Activated CD4-positive, alpha-beta T cell treated with anti-CD3 and anti-CD28 coated beads, Interleukin-2, amount 50 U/mL, for 16 hours (primary cell): ENCODE data around the gene GSG1L2.

Source experiments
- DNase-seq: peaks from one replicate; pipeline ENCODE4 v3.0.0-alpha.2; 2020

Gene GSG1L2

DNA sequence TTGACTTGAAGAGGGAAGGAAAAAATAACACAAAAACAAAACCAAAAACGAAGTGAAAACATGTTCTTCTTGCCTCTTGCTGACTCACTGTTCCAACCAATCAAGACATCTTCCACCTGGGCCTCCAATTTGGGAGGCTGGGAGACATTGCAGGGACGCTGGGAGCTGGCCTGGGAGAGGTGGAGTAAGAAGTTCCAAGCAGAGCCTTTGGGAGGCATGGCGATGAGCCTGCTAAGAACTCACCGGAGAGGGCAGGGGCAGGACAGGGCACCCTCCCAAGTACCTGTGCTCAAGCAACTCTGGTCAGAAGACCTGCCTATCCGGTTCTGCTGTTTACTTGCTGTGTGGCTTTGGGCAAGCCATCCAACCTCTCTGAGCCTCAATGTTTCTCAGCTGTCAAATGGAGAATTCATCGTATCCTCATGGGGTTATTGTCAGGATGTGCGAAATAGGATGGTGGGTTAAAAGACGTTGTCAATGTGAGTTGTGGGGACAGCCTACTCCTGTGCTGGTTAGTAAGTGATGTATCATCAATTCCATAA is 3.0 kb upstream of the GSG1L2 start:
- DNase-seq, result no peak

DNA sequence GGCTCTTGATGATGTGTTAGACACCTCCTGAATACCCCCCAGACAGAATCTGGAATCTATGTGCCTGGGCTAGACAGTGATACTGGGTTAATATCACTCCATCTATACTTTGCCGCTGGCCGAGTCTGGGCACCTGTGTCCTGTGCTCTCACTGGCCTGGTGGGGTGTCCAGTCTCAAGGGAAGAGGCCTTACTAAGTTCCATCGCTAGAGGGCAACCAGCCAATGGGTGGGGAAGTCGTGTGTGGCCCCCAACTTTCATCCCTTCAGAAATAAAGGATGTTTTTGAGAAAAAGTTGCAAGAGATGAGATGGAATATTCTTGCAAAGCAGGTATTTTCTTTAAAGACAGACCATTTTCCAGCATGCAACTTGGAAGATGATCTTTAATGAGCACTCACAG is 2.2 kb upstream of the GSG1L2 start:
- DNase-seq, result no peak

DNA sequence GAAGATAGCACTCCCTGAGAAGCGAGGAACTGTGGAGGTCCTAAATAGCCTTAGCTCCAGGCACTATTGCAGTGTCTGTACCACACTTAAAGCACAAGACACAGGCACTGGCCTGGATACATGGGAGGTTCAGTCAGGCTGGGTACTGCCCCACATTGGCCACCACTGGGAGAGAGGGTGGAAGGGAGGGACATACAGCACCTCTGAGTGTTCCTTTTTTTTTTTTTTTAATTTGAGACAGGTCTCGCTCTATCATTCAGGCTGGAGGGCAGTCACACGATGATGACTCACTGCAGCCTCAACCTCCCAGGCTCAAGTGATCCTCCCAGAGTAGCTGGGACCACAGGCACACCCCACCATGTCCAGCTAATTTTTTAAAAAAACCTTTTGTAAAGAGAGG is 1.4 kb downstream of the GSG1L2 start:
- no peak for DNase-seq

DNA sequence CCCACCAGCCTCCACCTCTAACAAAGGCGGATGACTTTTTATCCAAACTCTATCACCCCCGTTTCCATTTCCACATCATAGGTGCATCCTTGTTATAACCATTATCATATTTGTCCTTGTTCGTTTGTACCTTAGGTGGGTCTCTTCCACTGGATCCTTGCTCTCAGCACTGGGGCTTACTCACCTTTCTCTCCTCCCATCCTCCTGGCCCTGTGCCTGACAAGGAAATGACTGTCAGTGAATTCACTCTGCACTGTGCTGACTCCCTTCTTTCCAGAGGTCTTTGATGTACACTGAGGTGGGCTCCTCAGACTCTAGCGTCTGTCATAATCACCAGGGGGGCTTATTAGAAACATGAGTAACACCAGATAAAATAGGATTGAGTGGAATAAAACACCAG is 3.1 kb downstream of the GSG1L2 start:
- no peak for DNase-seq

DNA sequence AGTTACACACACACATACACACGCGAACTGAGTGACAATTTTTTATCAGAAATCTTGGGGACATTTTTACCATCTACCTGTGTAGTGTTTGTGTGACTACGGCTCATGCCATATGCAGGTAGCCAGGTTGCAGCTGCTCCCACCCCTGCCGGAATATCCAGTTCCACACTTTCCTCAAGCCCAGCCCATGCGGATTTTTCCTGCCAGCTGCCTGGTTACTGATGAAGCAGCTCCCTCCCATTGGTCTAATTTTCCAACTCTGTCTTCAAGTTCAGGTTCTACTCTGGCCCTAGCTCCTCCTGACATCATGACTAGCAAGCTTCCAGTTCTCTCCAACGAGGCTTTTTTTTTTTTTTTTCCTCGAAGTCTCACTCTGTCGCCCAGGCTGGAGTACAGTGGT is 4.8 kb downstream of the GSG1L2 start:
- no peak for DNase-seq

DNA sequence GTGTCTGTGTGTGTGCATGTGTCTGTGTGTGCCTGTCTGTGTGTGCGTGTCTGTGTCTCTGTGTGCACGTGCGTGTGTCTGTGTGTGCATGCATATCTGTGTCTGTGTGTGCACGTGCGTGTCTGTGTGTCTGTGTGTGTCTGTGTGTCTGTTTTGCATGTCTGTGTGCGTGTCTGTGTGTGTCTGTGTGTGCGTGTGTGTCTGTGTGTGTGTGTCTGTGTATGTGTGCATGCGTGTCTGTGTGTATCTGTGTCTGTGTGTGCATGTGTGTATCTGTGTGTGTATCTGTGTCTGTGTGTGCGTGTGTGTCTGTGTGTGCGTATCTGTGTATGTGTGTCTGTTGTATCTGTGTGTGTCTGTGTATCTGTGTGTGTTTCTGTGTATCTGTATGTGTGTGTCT is 5.4 kb downstream of the GSG1L2 start:
- DNase-seq, result no peak

DNA sequence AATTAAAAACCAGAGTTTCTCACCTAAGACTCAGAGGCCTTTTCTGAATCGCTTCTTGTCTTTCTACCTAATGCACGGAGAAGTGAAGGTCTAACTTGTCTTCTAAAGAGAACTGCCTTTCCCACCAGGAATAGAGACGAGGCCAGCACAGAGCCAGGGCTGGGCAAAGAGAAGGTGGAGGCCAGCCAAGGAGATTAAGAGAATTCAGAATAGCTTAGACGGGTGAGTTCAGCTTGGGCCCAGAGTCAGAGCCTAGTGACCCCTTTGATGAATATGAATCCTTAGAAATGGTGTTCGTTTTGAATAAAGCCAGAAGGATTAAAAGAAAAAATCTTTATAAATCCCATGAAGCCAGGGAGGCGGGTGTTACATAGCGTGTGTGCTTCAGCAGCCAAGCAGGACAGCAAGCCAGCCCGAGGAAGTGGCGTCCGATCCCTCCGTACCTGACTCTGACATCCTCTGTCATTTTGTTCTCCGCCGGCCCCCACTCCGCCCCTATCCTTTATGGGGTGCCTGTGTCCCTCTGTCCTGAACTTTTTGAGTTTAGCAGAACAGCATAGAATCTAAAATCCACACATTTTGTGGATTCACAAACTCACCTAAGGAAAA is 7.4 kb downstream of the GSG1L2 start:
- DNase-seq, result no peak

DNA sequence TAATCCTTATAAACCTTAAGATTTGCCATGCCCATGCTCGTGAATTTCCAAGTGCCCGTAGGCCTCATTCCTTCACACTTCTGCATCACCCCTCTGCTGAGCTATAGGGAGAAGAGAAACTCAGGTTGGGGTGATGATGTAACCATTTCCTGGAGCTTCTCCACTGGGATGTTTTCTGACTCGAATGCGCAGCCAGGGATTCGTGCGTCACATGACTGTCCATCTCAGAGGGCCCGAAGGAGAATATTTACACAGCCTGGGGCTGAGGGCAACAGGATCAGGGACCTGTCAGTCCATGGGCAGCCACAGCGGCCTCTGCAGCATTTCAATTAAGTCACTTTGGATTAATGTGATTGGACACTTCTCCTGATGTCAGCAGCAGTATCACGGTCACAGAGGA is 8.7 kb downstream of the GSG1L2 start:
- DNase-seq, result no peak

DNA sequence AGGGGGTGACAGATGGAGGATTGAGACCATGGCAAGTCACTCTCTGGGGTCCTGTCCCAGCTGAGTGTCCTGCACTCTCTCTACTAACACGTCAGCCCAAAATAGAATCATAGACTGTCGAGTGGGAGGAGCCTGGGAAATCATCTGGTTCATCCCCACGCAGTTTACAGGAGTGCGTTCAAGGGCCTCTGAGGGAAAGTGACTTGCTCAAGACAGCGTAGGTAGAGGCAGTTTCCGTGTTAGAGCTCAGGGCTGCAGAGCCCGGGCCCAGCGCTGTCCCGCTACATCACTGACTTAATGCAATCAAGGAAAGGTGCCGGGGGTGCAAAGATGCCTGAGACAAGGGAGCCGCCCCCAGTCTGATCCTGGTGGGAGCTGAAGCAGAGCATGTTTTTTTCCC is 10.3 kb downstream of the GSG1L2 start:
- no peak for DNase-seq

DNA sequence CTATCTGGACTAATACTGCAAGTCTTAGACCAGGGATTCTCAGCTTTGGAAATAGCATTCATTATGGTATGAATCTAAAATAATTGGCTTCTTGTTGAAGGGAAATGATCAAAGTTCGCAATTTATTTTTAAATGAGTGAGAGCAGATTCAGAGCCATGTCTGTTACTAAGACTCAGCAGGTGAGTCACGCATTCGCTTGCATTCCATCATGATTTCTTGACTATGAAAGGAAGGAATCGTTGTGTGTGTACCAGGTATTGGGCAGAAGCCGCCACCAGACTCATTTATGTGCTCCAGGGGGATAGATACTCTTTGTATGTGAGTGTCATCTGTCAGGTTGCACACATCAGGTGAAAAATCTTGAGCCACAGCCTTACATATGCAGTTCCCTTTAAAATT is 10.8 kb downstream of the GSG1L2 start:
- DNase-seq, result no peak

DNA sequence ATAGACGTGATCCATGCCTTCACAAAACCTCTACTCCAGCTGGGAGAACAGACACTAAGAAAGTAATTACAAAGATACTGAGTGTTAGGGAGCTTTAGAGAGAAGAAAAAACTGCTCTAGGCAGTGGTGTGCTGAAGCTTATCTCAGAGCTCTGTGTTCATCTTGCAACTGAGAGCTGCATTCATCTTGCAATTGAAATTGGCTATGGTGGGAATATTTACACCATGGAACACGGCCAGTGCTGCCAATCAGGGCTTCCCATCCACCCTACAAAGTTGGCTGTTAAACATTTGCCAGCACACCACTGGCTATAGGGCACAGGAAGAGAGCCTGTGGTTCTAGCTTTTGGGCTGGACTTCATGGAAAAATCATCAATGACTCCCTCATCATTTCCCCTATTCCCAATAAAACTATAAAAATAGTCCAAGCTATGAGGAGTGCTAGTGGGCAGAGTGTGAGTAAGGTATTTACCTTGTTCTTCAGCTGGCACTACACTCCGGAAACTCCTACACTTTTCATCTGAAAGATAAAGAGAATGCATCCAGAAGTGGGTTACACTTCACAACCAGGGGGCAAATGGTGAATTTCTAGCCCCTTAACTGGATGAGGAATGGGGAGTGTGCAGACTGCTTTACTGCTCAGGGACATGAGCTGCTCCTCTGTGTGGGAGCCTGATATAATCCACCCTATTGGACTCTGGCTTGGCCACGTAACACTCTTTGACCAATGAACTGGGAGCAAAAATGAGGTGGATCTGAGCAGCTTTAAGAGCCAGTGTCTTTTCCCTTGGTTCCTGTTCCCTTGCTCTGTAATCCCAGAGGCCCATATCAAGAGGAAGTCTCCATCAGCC is 11.6 kb downstream of the GSG1L2 start:
- DNase-seq, result no peak

DNA sequence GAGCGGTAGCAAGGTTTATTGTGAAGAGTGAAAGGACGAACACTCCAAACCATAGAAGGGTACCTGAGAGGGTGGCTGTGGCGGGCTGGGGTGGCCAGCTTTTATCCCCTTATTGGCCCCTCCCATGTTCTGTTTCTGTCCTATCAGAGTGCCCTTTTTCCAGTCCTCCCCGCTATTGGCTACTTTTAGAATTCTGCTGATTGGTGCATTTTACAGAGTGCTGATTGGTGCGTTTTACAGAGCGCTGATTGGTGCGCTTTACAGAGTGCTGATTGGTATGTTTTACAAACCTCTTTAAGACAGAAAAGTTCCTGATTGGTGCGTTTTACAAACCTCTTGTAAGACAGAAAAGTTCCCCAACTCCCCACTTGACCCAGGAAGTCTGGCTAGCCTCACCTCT is 12.5 kb downstream of the GSG1L2 start:
- DNase-seq, result no peak

DNA sequence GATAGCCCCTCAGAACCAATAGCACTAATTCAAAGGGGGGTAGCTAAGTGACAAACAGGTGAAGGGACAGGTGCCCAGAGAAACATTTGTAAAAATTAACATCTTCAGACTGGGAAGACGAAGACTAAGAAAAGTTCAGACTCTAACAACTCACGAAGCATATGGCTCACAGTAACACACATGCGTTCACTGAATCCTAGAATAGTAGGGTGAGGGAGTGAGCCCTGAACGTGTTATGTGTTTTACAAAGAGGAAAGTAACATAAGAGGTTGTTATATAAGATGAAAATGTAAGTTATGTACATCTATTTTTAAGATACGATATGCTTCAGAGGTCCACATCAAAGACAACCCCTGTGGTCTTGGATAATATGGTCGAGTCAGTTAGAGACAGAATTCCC is 15.2 kb downstream of the GSG1L2 start:
- DNase-seq, result no peak

DNA sequence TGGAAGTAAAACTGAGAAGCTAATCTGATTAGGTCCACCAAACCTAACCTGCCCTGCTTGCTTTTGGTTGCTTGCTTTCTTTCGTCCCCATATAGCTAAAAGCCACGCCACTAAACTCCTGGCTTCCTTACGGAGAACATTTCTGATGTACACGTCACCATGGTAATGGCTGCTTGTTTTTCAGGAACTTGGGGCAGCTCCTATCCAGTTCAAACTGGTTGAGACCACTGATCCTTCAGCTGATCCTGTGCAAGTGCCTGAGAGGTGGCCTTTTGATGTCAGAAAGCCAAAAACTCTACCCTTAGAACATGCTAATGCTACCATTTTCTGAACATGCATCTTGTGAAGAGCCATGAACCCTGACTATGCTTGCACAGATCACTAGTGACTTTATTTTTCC is 16.1 kb downstream of the GSG1L2 start:
- no peak for DNase-seq

DNA sequence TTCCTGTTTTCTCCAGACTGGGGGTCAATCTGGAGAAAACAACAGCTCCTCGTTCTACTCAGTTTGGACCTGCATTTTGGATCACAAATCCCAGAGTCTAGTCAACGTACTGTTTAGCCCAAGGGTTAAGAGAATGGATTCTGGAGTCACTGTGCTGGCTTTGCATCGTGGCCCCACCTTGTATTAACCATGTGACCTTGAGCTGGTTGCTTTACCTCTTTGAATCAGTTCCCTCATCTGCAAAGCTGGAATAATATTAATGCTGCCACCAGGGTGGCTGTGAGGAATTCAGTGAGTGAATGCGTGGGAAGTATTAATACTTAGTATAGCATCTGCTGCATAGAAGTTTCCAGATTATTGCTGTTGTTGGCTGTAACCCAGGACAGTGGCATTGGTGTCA is 19.2 kb downstream of the GSG1L2 start:
- DNase-seq, result no peak

DNA sequence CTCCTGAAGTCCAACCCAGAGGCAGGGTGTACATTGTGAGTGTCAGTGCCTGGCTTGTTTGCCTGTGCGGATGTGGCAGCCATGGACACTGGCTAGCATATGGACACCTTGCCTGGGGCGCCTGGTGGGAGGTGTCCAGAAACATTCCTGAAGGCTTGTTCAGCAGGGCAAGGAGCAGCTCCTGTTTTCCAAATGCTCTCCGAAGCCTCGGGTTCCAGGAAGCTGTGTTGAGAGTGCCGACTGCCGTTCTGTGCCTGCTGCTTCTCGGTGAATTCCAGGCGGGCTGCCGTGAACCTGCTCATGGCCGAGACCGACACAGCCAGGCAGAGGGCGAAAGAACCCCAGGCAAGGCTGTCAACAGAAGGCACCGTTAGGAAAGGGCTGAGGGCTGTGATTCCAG is 19.6 kb downstream of the GSG1L2 start:
- DNase-seq, result no peak

DNA sequence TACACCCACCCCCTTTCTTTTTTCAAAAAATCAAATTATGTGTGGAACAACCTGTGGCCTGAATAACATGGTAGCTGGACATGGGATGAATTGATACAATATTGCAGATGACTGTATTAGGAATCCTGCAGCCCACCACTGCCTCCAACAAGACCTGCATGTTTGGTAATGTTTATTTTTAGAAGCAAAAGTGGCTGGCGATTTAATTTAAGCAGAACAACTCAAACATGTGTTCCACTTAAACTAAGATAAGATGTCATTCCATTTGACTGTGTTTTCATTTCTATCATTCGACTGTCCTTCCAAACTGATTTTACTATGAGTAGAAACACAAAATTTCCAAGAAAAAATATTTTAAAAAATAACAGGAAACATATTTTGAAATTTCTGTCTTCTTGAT is 20.4 kb downstream of the GSG1L2 start:
- no peak for DNase-seq

DNA sequence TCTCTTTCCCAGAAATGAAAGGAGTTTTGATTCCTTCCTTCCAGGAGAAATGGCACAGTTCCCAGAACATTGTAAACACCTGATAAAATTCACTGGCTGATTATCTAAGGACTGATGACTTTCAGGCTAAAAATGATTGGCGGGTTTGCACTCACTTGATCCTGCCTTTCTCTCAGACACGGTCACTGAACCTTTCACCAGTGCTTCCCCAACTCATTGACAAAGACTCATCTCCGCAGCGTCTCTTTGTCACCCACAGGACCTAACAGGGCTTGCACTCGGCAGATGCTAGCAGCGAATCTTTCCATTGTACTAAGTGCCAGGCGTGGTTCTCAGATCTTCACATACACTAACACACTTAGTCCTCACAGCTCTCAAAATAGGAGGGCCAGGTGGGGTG is 23.2 kb downstream of the GSG1L2 start:
- DNase-seq, result no peak

DNA sequence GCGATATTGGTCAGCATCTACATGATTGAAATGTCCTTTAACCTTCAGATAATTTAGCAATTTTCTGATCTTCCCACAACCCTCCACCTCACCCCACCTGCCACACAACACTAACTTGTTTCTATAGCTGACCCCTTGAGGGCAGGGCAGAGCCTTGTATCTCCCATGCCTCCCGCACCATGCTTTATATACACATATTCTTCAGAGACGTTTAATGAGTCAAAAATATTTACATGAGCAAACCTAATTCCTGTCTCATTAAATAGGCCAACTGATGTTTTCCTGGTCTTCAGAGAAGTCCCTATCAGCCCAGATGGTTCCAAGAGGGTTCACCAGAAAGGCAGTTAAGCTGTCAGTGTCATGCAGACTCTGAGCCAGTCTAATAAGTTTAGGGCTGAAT is 23.9 kb downstream of the GSG1L2 start:
- no peak for DNase-seq

DNA sequence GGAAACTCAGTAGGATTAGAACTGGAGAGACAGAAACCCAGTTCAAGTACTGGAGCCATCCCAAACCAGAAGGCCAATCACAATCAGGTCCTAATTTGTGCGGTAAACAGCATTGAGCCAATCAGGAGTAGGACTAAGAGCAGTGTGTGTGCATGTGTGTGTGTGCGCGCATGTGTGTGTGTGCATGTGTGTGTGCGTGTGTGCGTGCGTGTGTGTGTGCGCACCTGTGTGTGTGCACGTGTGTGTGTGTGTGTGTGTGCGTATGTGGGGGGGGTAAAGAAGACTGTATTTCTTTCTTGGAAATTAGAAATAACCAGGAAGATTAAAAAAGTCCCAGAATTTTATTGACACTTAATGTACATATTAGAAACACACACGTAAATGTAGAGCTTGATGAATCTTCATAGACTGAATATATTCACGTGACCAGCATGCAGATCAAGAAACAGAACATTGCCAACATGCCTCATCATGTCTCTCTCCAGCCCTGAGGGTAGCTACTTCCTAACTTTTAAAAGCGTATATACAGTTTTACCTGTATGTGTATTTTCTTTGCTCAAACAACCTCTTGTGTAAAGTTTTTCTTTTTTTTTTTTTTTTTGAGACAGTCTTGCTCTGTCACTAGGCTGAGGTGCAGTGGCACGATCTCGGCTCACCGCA is 29.6 kb downstream of the GSG1L2 start:
- no peak for DNase-seq

DNA sequence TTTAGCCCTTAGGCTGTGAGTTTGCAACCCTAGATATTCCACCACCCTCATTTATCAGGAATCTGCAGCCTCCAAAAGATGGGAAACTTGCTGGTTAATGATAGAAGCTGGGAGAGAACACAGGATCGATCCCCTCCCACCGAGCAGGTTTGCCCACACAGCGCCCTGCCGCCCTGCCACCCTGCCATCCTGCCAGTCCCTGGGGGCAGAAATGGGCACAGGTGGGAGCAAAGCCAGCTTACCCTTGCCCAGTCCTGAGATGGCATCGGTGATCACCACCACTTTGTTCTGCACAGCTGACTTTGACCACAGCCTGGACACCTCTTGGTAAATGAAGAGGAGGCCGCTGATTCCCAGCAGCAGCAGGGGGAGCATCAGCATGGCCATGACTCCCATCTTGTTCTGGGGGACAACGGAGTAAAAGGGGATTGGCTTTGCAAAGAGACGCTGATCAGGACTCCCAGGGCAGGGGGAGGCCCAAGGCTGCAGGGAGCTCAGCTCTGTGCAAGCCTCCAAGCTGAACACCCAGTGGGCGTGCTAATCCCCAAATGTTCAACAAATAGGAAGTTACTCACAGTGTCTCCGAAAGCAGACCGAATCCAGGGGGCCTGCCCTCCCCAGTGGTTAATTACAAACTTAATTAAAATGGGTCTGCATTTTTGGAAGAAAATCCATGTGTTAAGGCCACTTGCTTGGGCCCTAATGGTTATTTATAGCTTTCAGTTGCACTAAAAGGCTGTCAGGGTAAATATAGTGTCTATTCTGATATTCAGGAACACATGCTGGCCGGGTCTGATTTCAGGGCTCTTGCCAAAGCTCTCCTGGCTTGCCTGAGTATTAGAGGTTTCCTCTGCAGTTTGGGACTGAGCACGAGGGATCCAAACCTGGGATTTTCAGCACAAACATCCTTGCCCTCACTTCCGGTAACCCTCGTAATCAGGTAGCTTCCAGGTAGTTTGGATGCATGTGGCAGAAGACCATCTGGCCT is 30.7 kb downstream of the GSG1L2 start, which contains the start of gene DHRS7C:
DHRS7C (minus strand) TSS at position 704 of the 988 bp plus-strand sequence; CDS start at position 396, 308 bp downstream.
- DNase-seq, result no peak

DNA sequence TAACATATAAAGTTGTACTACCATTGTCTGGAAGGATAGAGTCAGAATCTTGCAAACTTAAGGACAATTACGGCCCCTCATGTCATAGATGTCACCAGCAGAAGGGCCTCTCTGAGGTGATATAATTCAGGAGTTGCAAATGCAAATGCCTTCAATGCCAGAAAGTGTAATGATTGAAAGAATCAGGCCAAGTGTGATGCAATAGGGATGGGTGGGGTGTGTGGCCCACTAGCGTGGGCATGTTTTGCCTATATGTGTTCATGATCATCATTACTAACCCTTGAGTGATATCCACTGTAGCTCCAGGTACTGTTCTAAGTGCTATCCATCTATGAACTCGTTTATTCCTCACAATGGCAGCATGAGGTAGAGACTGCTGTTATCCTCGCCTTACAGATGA is 31.6 kb downstream of the GSG1L2 start:
- no peak for DNase-seq

DNA sequence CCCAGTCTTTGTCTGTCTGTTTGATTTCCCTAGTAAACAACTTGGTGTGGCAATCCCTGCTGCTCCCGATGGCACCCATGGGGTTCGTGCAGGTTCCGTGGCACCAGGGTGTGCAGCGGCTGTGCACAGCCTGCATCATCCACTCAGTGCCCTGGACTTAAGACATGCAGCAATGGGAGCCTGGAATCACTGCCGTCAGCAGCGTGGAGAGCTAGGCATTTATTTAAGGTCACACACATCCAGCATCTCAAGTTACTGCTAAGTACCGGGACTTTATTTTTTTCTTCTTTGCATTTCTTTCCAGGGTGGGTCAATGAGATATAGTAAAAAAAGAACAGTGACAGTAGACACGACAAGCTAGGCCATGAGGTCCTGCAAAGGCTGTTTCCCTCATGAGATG is 33.3 kb downstream of the GSG1L2 start:
- no peak for DNase-seq
